Fibroblast of lung (primary cell): Measurements from ENCODE around the gene KTN1.

Experiments used
- CTCF ChIP-seq, 2 donors: IDR thresholded peaks in 1 of 2; conservative IDR thresholded peaks in 1 of 2; 1 replicate in 1 of 2; 2 replicates in 1 of 2; pipeline ENCODE4 v1.5.1; 2011 to 2012; ENCODE audit warnings: low read length in 2 of 2, control low read depth in 1 of 2, inconsistent platforms in 1 of 2, low read depth in 1 of 2, mild to moderate bottlenecking in 1 of 2
- EZH2 ChIP-seq: IDR thresholded peaks from 2 replicates; pipeline ENCODE4 v1.5.1; 2012; ENCODE audit warnings: low read length, control low read depth, mild to moderate bottlenecking; ENCODE audit errors: missing control alignments

- TF ChIP-seq CTCF (conservative IDR thresholded peaks at IDR 0.05 in 1 of 2, IDR thresholded peaks at IDR 0.05 in 1 of 2; ENCODE audit: low read depth in 1 of 2, low read length in 2 of 2) (no peak), EZH2 (no peak)
Measured at GRCh38 chr14:55645845-55646832, 66.1 kb downstream of the KTN1 start.
